Measurements from ENCODE around the gene PIGU.

Gene PIGU

DNA sequence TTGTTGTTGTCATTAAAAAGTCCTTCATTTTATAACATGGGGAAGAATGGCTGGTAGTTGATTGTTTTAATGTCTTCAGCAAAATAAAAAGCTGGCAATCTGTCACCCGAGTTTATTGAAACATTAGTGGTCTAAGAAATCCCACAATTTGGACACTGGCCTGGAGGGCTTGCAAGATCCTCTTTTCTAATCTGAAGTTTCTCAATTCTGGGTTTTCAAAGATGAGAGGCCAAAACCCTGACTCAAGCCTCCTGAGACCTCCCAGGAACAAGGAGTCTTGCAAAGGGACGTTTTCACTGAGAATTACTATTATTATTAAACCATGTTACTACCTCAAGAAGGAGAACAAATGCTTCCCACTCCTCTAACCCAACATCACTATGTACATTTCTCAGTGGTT is 98.9 kb downstream of the PIGU start:
- no peak for DNase-seq

DNA sequence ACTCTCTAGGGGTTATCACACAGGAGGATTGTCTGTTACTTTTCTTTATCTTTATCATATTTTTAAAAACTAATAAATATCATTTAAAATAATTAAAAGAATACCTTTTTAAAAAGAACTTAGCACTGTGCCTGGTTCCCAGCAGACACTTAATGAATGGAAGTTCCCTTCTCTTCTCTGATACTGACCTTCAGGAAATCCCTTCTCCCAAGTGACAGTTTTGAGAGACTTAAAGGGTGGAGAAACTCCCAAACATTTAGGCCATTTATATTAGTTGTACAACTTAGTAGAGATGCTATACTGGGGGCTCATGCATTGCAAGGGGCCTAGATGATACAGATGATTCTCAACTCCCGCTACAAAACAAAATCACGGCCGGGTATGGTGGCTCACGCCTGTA is 99.8 kb downstream of the PIGU start:
- no peak for DNase-seq

DNA sequence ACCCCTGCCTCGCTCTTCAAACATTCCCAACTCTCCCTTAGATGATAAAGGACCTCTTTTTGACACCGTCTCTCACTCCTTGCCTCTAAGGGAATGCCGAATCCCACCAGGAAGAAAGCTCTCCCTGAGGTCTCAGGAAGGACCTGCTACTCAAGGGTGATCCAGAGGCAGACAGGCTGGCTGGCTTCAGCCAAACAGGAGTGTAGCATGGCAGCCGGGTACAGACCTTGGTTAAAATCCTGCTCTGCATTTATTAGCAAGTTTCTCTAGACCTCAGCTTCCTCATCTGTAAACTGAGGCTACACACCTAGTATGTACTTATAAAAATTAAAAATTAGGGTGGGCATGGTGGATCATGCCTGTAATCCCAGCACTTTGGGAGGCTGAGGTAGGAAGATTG is 101.1 kb downstream of the PIGU start:
- no peak for DNase-seq

DNA sequence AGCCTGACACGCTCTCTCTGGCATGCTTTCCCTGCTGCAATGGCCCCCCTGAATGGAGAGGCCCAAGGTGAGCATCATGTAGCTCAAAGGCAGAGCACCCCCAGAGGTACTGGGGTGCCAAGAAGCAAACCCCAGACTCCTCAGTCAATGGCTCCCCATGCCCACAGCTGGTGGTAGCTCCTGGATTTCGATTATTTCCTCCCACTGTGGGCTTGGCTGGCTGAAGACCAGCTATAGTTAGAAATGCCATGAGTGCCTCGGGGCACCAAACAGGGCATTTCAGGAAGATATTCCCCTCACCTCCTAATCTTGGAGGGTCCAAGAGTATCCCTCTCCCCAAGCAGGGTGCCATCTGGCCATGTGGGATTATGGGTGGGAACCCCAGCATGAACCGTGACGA is 101.6 kb downstream of the PIGU start:
- DNase-seq, result no peak

DNA sequence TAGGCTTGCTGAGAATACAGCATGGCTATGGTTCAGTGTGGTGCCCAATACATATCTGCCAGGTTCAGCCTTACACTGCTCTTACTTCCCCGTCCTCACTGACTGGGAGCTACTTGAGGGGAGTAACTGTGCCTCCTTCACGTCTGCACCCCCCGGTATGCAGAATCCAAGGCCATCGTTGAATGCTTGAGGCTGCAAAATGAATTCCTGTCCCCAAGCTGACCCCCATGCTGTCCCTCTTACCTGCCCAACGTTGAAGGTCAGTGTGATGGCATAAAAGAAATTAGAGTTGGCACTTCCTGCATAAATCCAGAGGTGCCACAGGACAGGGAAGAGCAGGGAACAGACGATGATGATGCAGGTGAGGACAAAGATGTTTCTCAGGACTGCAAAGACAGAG is 102.0 kb downstream of the PIGU start:
- DNase-seq, result no peak

DNA sequence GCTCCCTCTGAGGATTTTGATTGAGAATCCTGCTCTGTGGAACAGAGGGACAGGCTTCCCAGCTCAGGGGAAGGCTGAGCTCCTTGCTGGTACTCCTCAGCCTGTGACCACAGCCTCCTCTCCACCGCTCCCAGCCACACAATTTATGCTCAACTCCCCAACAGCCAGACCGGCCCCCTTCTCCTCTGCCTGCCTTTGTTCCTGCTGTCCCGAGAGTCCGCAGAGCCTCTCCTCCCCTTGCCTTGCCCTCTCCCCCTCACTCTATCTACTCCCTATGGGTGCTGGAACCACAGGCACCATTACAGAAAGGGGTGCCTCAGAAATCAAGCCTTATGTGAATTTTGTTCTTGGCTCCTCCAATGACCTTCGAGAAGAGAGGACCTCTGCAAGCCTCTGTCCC is 102.5 kb downstream of the PIGU start:
- DNase-seq, result no peak

DNA sequence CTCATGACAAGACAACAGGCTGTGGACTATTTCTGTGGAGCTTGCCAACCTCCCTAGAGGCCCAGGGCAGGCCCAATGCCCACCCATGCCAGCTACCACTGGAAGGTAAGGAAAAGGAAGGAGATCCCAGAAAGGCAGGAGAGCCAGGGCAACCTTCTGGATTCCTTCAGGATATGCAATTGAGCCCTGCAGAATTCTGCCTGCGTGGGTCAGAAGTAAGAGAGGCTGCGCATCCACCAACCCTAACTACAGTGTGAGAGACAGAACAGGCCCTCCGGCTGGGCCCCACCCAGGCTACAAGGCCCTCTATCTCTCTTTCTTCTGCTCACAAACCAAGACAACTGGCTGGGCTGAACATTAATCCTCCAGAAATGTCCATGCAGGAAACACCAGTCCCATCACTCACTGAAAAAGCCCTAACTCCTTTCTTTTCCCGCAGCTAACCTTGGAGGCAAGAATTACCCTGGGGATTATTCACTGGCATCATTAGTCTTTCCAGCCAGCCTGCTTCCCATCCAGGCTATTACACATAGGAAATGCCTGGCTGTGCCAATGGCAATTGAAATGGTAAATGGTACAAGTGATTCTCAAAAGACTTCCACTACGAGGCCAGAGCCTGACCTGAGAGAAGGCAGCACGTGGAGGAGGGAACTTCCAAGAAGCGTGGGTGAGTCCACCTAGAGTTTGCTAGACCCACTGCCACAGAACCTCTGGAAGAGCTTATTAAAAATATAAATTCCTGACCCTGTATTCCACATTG is 103.2 kb downstream of the PIGU start:
- no peak for DNase-seq

DNA sequence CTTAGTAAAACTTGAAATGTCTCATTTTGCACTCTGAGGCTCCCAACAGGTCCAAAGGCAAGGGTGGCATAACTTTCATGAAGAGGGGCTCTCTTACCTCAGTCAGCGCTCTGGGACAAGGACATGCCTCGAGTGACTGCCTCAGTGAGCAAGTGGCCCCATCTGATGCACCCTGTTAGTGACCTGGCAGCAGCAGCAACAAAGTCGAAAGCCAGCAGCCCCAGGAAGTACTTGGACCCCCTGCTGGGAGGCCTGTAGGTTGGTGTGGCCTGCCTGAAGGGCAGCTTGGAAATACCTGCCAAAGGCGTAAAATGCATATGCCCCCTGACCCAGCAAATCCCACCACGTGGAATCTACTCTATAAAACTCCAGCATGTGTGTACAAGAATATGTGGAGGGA is 105.1 kb downstream of the PIGU start:
- DNase-seq, result no peak

DNA sequence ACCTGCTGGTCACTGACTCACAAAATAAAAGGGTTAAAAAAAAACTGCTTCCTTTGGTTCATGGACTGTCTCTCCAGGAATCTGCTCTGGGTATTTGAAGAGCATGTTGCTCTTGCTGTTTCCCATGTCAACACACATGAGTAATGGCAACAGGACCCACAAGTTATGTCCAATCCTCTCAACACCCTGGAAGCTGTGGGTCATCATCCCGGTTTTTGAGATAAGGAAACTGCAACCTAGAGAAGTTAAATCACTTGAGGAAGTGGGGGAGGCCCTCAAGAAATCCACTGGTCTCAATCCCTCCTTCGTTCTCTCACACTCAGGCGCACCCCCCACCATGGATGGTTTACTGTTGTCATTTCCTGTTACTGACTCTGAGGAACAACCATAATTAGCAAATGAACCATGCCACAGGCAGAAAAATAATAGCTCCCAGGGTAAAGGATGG is 106.0 kb downstream of the PIGU start:
- no peak for DNase-seq

DNA sequence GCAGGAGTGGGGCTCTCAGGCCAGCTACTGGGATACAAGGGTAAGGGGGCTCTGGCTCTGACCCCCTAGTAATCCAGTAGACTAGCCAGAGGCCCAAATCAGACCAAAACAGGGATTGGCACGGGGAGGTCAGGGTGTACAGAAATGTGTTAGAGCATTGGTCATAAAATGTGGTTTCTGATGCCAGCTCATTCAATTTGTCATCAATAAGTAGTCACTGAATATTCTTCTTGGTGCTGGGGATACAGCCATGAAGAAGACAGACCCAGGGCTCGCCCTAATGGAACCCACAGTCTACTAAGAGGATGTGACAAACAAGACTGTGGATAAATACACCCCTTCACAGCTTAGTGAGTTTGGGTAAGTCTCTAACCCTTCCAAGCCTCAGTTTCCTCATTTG is 107.3 kb downstream of the PIGU start:
- DNase-seq, result no peak

DNA sequence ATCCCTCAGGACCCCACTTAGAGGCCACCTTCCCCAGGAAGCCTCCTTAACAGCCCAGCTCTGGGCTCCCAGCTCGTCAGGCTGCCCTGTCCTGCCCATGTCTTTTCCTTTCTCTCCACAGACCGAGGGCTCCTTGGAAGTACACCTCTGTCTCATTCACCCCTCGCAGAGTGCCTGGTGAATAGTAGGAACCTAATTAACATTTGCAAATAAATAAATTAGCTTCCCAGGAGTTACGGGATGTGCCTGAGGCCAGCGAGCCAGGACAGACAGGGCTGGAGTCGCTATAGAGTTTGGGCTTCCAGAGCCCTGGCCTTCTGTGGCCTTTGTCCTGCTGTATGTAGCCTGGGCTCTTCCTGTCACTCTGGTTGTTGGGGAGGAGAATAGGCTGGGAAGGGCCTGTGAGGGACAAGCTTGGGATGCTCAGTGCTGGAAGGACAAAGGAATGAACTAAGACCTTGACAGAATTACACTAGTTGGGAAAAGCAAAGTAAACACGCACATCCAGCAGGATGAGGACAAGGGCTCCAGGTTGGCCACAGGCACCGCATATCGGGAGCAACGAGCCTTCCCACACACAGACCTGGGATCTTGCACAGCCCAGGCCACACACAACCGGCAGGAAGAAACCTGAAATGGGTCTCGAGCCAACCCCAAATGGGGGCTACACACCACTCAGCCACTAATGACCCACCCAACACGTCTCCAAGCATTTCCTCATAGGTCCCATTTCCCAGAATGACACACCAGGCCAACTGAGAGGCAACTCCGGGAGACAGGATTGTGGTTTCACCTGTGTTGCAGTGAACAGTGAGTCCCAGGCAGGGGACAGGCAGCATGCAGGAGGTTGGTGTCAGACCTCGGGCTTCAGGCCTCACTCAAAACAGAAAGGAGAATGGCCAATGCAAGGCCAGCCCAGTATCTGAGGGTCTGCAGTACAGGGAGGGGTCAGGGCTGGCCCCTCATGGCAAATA is 108.7 kb downstream of the PIGU start:
- no peak for DNase-seq

DNA sequence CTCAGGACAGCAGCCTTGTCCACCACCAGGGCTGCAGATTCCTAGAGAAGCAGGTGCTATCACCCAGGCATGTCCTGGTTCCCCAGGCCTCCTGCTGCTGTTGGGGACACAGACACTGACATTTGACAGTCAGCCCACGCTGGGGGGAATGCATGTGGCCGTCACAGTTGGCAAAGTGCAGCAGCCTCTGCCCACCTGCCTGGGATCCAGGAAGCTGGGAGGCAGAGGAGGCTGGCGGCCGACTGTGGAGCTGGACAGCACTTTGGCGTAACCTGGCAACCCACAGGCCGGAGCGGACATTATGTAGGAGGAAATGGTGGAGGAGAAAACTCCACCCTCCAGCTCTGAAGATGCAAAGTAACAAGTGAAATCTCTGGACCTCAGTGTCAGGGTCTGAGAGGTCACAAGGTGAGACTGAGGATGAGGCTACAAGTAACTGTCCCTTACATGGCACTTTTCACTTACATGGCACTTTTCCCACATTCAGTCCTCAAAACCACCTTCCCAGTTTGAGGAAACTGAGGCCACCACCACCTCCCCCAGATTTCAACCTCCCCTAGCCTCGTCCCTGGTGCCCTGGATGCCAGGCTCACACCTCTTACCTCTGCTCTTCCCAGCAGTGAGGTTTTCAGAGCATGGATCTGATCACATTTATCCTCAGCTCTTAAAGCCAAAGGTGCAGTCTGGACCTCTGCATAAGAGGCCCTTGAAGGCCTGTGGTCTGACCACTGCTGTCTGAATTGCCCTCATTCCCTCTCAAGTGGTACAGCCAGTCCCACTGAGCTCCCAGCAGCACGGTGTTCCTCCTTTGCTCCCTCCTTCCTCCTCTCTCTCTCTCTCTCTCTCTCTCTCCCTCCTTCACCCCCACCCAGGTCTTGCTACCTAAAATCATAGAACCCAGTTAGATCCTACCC is 109.7 kb downstream of the PIGU start:
- no peak for DNase-seq

DNA sequence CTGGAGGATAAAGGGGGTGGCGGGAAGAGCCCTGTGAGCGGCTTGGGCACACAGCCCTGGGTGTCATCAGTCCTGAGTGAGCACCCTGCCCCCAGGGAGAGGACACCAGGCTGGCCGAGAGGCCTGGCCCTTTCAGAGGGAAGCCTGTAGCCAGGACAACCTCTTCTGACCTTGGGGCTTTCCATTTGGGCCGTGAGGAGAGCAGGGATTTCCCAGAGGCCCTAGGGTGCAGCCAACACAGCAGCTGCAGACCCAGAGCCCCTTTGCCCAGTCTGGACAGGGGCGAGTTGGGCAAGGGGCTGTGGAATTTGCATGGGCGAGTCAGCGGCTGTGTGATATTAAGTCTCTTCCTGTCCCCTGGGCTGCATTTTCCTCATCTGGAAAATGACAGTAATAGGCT is 112.1 kb downstream of the PIGU start:
- no peak for DNase-seq

DNA sequence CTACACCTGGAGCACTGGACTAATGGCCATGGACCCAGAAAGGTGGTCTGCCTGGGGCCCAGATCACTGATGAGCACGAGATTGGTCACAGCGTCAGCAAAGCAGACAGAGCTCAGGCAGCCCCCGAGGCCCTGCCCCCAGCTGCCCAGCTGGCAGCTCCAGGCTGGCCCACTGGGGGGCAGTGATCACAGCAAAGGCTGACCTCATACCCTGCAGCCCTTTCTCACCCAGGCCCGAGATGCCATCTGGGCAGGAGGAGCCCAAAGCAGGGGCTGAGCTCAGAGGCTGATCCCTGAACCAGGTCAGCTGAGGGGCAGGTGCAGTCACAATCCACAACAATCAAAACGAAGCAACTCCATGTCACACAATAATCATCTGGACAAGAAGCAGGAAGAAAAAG is 114.3 kb downstream of the PIGU start:
- DNase-seq, result no peak

DNA sequence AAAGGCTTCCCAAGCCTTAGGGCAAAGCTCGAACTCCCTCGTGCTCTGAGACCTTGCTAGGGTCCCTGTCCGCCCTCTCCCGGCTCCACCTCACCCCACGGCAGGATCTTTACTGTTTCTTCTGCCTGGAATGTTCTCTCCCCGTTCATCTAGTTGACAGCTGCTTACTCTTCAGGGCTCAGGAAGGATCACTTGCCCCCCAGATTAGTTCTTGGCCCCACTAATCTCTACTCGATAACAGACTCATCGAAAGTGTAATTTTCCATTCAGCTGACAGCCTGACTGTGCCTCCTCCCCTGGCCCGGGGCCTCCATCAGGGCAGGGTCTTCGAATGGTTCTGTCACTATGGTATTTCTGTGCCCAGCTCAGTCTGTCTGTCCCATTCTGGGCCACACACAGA is 115.2 kb downstream of the PIGU start:
- no peak for DNase-seq

DNA sequence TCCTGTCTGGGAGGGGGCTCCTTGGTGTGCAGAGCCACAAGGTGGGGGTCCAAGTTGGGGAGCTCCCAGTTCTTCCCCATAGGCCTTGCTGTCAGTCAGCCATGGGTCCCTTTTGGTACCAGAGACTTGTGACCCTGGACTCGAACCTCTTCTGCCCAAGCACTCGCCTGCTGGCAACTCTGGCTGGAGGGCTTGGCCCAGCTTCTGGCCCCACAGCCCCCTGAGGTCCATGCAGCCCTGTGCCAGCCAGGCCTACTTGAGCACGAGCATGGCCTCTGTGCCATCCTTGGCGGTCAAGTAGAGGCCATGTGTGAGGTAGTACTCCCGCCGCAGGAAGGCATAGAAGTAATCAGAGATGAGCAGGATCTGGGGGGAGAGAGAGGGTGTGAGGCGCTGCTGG is 116.3 kb downstream of the PIGU start:
- no peak for DNase-seq

DNA sequence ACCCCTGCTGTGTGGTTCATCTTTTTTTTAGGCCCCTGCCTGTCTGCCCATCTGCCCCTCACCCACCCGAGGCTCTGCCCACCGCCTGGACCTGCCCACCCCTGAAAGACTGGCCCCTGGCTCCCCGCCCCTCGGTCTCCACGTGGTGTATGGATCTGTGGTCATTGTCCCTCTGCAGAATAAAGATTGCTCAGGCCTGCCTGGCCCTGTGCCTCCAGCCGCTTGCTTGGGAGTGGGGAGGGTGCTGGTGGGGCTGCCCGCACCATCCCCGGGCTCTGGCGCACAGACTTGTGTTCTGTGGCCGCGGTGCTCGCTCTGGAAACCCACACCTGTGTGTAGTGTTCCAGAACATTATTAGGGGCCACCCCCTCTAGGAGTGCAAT is 116.8 kb downstream of the PIGU start:
- no peak for DNase-seq

DNA sequence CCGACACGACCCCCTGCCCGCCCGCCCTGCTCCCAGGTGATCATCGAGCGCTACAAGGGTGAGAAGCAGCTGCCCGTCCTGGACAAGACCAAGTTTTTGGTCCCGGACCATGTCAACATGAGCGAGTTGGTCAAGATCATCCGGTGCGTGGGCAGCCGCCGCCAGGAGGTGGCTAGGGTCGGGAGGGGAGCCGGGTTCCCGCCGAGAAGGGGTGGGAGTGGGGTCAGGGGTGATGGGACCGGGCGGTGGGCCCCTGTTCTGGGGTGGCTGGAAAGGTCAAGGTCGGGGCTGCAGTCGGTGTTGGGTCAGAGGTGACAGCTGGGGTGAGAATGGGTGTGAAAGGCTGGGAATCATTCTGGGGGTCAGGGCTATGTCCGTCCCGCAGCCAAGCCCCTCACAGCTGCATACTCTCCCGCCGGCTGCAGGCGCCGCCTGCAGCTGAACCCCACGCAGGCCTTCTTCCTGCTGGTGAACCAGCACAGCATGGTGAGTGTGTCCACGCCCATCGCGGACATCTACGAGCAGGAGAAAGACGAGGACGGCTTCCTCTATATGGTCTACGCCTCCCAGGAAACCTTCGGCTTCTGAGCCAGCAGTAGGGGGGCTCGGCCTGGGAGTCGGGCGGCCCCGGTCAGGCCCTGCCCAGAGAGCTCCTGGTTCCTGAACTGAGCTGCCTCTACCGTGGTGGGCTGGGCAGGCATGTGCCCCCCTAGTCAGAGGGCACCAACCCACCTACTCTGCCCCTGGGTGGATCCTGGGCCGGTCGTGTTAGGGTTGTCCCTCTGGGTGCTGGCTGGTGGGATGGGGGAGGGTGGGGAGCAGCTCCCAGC is 117.4 kb downstream of the PIGU start:
- no peak for DNase-seq

DNA sequence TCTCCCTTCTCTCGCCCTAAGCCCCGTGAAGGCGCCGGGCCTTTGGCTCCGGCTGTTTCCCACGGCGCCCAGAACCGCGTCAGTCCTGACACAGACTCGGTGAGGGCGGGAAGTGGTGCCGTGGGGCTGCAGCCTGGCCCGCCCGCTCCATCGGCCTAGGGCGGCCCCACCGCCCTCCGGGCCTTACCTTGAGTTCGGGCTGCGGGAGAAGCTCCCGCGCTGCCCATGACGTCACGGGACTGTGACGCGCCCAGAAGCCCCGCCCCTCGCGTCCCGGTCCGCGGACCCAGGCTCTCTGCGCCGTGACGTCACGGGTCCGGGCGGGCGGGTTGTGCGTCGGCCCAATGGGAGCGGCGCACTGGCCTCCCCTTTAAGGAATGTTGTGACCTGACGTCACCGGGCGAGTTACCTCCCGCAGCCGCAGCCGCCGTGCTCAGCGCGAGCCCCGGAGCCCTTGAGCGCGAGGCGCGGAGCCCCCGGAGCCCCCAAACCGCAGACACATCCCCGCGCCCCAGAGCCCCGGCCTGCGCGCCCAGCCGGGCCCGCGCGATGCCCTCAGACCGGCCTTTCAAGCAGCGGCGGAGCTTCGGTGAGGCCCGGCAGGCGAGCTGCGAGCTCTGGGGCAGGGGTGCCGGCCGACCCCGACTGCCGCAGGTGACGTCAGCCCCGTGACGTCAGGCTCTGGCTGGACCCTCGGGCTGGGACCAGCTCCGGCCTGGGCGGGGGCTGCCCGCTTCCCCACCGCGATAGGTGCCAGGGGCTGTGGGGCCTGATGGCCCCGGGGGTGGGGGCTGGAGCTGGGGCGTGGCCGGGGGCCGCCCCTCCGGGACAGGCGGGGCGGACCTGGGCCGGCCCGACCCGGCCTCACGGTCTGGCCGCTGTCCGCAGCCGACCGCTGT is 118.3 kb downstream of the PIGU start, which contains the start of gene MAP1LC3A:
Gene MAP1LC3A (plus strand): TSS at position 399 of the 899 bp plus-strand sequence. CDS start 151 bp downstream, at position 550.
- peak; percentile 83 for DNase-seq

DNA sequence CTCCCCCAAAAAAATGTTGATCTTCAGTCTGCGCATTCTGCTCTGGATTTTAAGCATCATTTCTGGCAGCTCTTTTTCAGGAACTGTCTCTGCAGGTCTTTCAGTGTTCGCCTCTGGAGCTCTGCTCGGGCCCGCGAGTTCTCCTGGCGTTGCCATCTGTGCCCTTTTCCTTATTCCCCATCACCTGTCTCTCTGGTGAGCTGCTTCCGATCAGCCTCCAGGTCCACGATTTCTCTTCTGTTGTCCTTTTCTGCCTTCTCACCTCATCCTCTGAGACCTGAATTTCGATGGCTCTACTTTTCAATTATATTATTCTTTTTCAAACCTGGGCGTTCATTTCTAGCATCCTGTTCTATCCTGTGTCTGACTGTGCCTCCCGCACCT is 119.0 kb downstream of the PIGU start:
- DNase-seq, result no peak

DNA sequence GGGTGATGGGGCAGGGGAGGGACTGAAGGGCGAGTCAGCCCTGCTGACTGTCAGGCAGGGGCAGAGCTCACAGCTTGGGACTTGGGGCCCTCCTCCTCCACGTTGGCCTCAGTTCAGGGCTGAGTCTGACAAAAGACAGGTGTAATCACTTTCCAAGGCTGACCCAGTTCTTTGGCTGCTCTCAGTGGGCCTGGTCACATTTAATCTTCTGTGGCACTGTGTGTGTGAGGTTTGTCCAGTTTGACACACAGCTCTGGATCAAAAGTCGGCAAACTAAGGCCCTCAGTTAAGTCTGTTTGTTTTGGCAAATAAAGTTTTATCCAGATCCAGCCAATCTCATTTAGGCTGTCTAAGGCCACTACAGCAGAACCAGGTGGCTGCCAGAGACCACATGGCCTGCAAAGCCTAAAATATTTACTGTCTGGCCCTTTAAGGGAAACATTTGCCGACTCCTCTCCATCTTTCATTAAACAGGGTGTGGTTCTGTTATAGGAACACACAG is 123.5 kb downstream of the PIGU start:
- DNase-seq, result no peak
